GM12878 (cell line): ENCODE measurements around the gene PRR18. TPM values are rescaled to one million over a fixed set of nuclear protein-coding genes. Genes with fewer than 3 reads are reported as not detected.

Experiments
- ATAC-seq: fragments of 200-7000 bp; cut with Tn5 transposase; 3 replicates; pipeline ENCODE4 v1.9.1; 2020; ENCODE audit warnings: mild to moderate bottlenecking, moderate library complexity
- BruUV-seq: library from RNA; stranded (reverse); fragments of 400-500 nt; replicated peaks from 2 replicates; lab custom pipeline; 2021; lab: Mats Ljungman, UMichigan
- CTCF ChIA-PET: fragments of 300-600 bp; sonication (Branson Sonifier 250); formaldehyde crosslinking; extraction: SDS; loops from one replicate; lab custom pipeline; 2021; ENCODE audit warnings: inconsistent platforms; lab: Yijun Ruan, JAX
- POLR2A ChIA-PET: fragments of 350-600 bp; formaldehyde crosslinking; extraction: SDS; loops from one replicate; lab custom pipeline; 2021; ENCODE audit warnings: inconsistent platforms; lab: Charles Lee
- RAD21 ChIA-PET: fragments of 300-600 bp; sonication (Branson Sonifier 250); formaldehyde crosslinking; loops from one replicate; lab custom pipeline; 2023; ENCODE audit warnings: antibody characterized with exemption; ENCODE audit not compliant: unreplicated experiment; lab: Charles Lee
- SMC1A ChIA-PET: fragments of 300-600 bp; sonication (Branson Sonifier 250); formaldehyde crosslinking; loops from one replicate; lab custom pipeline; 2023; ENCODE audit not compliant: unreplicated experiment, uncharacterized antibody; lab: Charles Lee
- DNase-seq: peaks from one replicate; pipeline ENCODE4 v3.0.0-alpha.2; 2011; ENCODE audit warnings: low read depth, low spot score
- FAIRE-seq: peaks from 3 replicates; lab custom pipeline; 2011; peaks lifted over from hg19 to GRCh38; lab: Jason Lieb, UNC
- H2AFZ ChIP-seq: 2 replicates; pipeline ENCODE4 v1.6.0; 2011; ENCODE audit warnings: low read depth, low read length, control low read depth; ENCODE audit not compliant: control insufficient read depth
- H3K27ac ChIP-seq: 2 replicates; pipeline ENCODE4 v1.5.1; 2011; ENCODE audit warnings: control low read depth; ENCODE audit not compliant: control insufficient read depth, insufficient read depth
- H3K27me3 ChIP-seq, 2 experiments: replicated peaks in 1 of 2; 2 replicates each; pipeline versions ENCODE4 v1.6.0 to v1.6.1; 2011; ENCODE audit warnings: low read length in 1 of 2; ENCODE audit not compliant: control insufficient read depth in 2 of 2, insufficient read depth in 2 of 2
- H3K36me3 ChIP-seq, 2 experiments: 2 replicates each; pipeline ENCODE4 v1.5.1; 2011; ENCODE audit warnings: low read length in 1 of 2; ENCODE audit not compliant: control insufficient read depth in 2 of 2, insufficient read depth in 2 of 2
- H3K4me1 ChIP-seq: 2 replicates; pipeline ENCODE4 v1.6.1; 2011; ENCODE audit warnings: mild to moderate bottlenecking, low read length, moderate library complexity, mixed read lengths; ENCODE audit not compliant: control insufficient read depth, insufficient read depth
- H3K4me2 ChIP-seq: 2 replicates; pipeline ENCODE4 v1.6.0; 2011; ENCODE audit warnings: control low read depth; ENCODE audit not compliant: control insufficient read depth, insufficient read depth
- H3K4me3 ChIP-seq: fragments of 200-600 bp; sonication (generic); 2 replicates; pipeline ENCODE4 v1.5.1; 2016
- H3K79me2 ChIP-seq: 2 replicates; pipeline ENCODE4 v1.6.0; 2011; ENCODE audit warnings: low read length; ENCODE audit not compliant: control insufficient read depth, insufficient read depth
- H3K9ac ChIP-seq: 2 replicates; pipeline ENCODE4 v1.8.0; 2011; ENCODE audit warnings: low read length, control low read depth, mixed read lengths; ENCODE audit not compliant: control insufficient read depth, insufficient read depth
- H3K9me3 ChIP-seq: replicated peaks from 3 replicates; pipeline ENCODE4 v1.5.1; 2011; ENCODE audit warnings: mild to moderate bottlenecking, low read length; ENCODE audit not compliant: control insufficient read depth, insufficient read depth
- H4K20me1 ChIP-seq: 2 replicates; pipeline ENCODE4 v1.6.0; 2011; ENCODE audit not compliant: control insufficient read depth, insufficient read depth
- FOXM1 ChIP-seq: IDR thresholded peaks from 2 replicates; pipeline ENCODE4 v1.6.1; 2012; ENCODE audit warnings: low read depth, mild to moderate bottlenecking, inconsistent platforms, low read length, moderate library complexity
- GABPA ChIP-seq: IDR thresholded peaks from 2 replicates; pipeline ENCODE4 v1.6.1; 2014; ENCODE audit warnings: antibody characterized with exemption, low read depth, mild to moderate bottlenecking, inconsistent platforms
- NFYA ChIP-seq: IDR thresholded peaks from 2 replicates; pipeline ENCODE4 v1.6.1; 2011; ENCODE audit warnings: low read depth, mild to moderate bottlenecking, low read length, improper control_type of control experiment, borderline replicate concordance
- NKRF ChIP-seq: fragments of 450-650 bp; conservative IDR thresholded peaks from 2 replicates; pipeline ENCODE4 v1.6.1; 2017; ENCODE audit warnings: mild to moderate bottlenecking, moderate library complexity
- PAX5 ChIP-seq: IDR thresholded peaks from 2 replicates; pipeline ENCODE4 v1.6.1; 2011; ENCODE audit warnings: low read depth, low read length, borderline replicate concordance
- POLR2AphosphoS2 ChIP-seq: IDR thresholded peaks from 2 replicates; pipeline ENCODE4 v1.6.1; 2011; ENCODE audit warnings: low read depth, mild to moderate bottlenecking, low read length, improper control_type of control experiment, moderate library complexity
- ZBTB4 ChIP-seq: fragments of 450-650 bp; formaldehyde crosslinking; IDR thresholded peaks from 2 replicates; pipeline ENCODE4 v1.4.0; 2022; ENCODE audit warnings: mild to moderate bottlenecking, moderate library complexity
- WGBS: methylation state at CpG from one replicate; pipeline ENCODE4 v1.1.6; 2016; ENCODE audit warnings: low lambda C conversion rate; ENCODE audit not compliant: insufficient replicate concordance, insufficient coverage; ENCODE audit errors: missing lambda C conversion rate; 5-methylcytosine and 5-hydroxymethylcytosine counted together
- in situ Hi-C: fragments of 300-500 bp; cut with MboI; formaldehyde crosslinking; loops from 9 replicates; pipeline ENCODE4 v1.14.3; 2018; ENCODE audit warnings: mixed read lengths
- intact Hi-C: fragments of 100-400 bp; cut with micrococcal nuclease; formaldehyde crosslinking; loops from one replicate; pipeline ENCODE4 v1.14.2; 2022; ENCODE audit not compliant: unreplicated experiment
- polyA plus RNA-seq, 11 experiments: library from polyadenylated mRNA; depleted of rRNA in 4 of 11; unstranded in 6 of 11; stranded (reverse) in 5 of 11; fragments of >200 nt; fragmentation: Nextera tagmentation in 4 of 11; fragmentation: Illumina TruSeq in 1 of 11; extraction: Ambion mirVana in 4 of 11; extraction: Trizol in 1 of 11; gene quantifications; 1 replicate in 1 of 11; 2 replicates in 10 of 11; pipeline versions ENCODE4 v1.2.1 to v1.2.3, GENCODE V29; 2011 to 2016; ENCODE audit warnings: inconsistent platforms in 2 of 11, missing spikeins in 2 of 11, low read depth in 1 of 11
- total RNA-seq, 4 experiments: library from RNA; depleted of rRNA in 3 of 4; stranded (reverse); fragments of >200 nt in 3 of 4; fragmentation: Illumina TruSeq in 1 of 4; extraction: Trizol in 1 of 4; gene quantifications; 2 replicates each; pipeline versions ENCODE4 v1.2.1 to v1.2.3, GENCODE V29; 2013 to 2021

The PRR18 gene
- total and polyA plus RNA-seq, 10 of the 15 experiments (the other 5 are each of a cell fraction or from before 2014, with no cell fraction given) = 0.13 to 8.2 (median 1.6) TPM

- TF ChIP-seq ZBTB4 (CRISPR knock-in tag) = no peak
- TF ChIP-seq GABPA = no peak
- TF ChIP-seq FOXM1 = no peak
- no peak for TF ChIP-seq PAX5
These were observed 23.6 kb downstream of the PRR18 start (continued) for GRCh38 chr6:166284640-166285039.

- Histone ChIP-seq H2AFZ (no peak overlapping the region), H3K27me3 (no peaks in the 10 kb centered on the region), H3K4me1 (peaks cover 38% of the 10 kb centered on the region), H3K27ac (no peak overlapping the region), H3K4me2 (no peak overlapping the region), H3K9me3 (no peaks in the 10 kb centered on the region; the same call in 2 of the 3 replicates), H3K4me3 (no peak overlapping the region), H3K9ac (no peak overlapping the region)
- ChIA-PET POLR2A (interaction anchor here (0.7 kb wide), 1 partner anchor 19 kb away, joined by 3 read pairs; no protein-coding TSS in a partner anchor), CTCF (interaction anchor here (1.7 to 3.9 kb wide), 4 partner anchors 28 to 118 kb away, joined by 6 to 58 read pairs (median 22); partner anchors contain the start of gene PRR18), SMC1A (interaction anchor here (0.8 to 3.8 kb wide), 7 partner anchors 23 to 118 kb away, joined by 3 to 29 read pairs (median 15); partner anchors contain the start of gene PRR18)
- FAIRE-seq (no peak), DNase-seq (no peak)
- no TSS peak for BruUV-seq
- WGBS = 78% methylated on average over 11 of the region's 11 CpGs
- intact Hi-C loops = no loop called here
- TF ChIP-seq POLR2AphosphoS2 = no peak
- no peak for TF ChIP-seq NKRF
- no peak for TF ChIP-seq NFYA
- TF ChIP-seq, all 136 proteins: peak for 0
- H4K20me1 ChIP-seq = no peaks in the 10 kb centered on the region
- ATAC-seq = no peak
- no peaks in the 10 kb centered on the region for H3K36me3 ChIP-seq
- H3K79me2 ChIP-seq = no peaks in the 10 kb centered on the region
- in situ Hi-C loops = no loop called here
- RAD21 ChIA-PET = interaction anchor here (1.4 to 3.3 kb wide), 3 partner anchors 26 to 118 kb away, joined by 4 to 21 read pairs (median 12); partner anchors contain the start of gene PRR18
These were observed 25.7 kb downstream of the PRR18 start for GRCh38 chr6:166282394-166283032.
